ENCODE results near the gene SYN1.

DNA sequence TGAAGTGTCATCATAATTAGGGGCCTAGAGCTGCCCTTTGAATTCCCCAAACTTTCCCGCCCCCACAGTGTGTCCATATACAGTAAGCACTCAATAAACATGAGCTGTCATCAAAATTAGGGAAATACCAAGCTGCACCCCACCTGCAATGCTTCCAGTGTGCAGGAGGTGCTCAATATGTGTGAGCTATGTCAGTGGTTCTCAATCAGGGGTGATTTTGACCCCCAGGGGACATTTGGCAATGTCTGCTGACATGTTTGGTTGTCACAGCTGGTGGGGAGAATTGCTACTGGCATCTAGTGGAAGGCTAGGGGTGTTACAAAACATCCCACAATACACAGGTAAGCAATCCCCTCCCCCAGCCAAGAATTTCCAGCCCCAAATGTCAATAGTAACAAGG lies 9.3 kb upstream of the SYN1 start:
- TF ChIP-seq, protein P1, sequence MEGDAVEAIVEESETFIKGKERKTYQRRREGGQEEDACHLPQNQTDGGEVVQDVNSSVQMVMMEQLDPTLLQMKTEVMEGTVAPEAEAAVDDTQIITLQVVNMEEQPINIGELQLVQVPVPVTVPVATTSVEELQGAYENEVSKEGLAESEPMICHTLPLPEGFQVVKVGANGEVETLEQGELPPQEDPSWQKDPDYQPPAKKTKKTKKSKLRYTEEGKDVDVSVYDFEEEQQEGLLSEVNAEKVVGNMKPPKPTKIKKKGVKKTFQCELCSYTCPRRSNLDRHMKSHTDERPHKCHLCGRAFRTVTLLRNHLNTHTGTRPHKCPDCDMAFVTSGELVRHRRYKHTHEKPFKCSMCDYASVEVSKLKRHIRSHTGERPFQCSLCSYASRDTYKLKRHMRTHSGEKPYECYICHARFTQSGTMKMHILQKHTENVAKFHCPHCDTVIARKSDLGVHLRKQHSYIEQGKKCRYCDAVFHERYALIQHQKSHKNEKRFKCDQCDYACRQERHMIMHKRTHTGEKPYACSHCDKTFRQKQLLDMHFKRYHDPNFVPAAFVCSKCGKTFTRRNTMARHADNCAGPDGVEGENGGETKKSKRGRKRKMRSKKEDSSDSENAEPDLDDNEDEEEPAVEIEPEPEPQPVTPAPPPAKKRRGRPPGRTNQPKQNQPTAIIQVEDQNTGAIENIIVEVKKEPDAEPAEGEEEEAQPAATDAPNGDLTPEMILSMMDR (IDR thresholded peaks at IDR 0.05), result no peak
- no peak for TF ChIP-seq POLR2A (IDR thresholded peaks at IDR 0.05)
